HG02610 (cell line): Measurements from ENCODE around the gene SF3B5.
"Not testable (repeated sequence)": the region's sequence is repeated elsewhere in the genome, so short reads cannot be mapped to it uniquely, and the experiment has no call there.

ENCODE experiments used
- ATAC-seq: cut with Tn5 transposase; IDR thresholded peaks from one replicate; pipeline ENCODE4 v1.9.1; 2021; ENCODE audit warnings: mild to moderate bottlenecking, moderate library complexity; ENCODE audit not compliant: unreplicated experiment

Gene SF3B5

DNA sequence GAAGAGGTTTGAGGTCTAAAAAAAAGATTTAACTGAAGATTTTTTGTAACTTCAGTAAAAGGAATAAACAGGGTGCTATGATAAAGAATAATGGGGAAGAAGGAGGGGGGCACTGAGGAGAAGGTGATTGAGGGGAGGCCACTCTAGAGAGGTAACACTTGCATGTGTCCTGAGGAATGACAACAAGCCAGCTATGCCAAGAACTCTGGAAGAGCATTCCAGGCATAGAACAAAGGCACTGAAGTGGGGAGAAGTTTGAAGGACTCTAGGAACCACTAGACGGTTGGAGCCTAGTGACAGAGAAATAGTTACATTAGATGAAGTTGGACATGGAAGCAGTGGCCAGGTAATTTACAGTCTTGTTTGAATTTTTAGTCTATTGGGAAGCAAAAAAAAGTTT, 10.8 kb upstream of the SF3B5 start:
- ATAC-seq, result no peak

DNA sequence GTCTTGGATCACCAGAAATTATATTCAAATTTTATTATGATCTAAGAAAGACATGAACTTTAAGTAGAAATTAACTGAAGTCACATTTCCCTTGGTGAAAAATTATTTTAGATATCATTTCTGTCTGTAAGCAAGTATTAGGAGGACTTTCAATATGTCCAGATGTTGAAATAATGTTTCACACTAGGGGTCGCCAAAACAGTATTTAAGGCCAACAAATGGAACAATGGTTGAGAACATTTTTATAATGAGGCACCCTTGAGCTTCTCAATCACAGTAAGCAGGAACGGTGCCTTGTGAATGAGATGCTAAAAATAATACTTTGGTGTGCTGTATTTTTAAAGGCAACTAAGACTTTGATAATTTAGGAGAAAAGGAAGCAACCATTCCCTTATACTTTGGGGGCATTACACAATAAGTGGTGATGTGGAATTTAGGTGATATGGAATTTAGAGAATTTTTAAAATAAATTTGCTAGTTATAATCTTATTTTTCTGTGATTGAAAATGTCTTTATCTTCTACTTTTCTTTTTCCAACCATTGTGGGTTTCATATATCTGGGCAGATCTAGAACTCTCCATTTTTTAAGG, 9.6 kb upstream of the SF3B5 start:
- ATAC-seq, result peak; percentile 59

DNA sequence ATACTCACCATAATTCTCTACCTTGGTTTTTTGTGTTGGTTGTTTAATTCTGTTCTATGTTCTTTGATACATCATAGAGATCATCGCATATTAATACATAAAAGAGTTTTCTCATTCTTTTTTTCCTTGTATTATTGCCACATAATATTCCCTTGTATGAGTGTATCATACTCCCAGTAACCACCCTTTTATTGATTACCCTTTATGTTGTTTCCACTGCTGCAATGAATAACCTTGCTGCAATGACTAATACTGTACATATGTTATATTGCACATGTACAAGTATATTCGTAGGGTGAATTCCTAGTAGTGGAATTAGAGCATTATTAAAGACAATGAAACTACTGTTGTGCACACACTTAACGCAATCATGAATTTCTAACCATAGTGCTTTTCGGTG, 9.1 kb upstream of the SF3B5 start:
- ATAC-seq, result no peak

DNA sequence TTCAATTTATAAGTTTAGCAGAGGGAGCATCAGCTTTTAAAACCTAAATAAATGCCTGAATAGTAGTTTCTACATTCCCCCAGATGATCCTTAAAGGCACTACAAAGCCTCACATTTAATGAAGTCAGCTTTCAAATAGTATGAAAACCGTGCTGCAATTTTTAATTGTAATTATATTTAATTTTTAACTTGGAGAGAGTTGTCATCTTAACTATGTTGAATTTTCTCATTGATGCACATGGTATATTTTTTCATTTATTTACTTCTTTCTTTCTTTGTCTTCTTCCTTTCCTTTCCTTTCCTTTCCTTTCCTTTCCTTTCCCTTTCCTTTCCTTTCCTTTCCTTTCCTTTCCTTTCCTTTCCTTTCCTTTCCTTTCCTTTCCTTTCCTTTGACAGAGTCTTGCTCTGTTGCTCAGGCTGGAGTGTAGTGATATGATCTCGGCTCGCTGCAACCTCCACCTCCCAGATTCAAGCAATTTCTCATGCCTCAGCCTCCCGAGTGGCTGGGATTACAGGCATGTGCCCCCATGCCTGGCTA, 7.7 kb upstream of the SF3B5 start:
- ATAC-seq, result no peak

DNA sequence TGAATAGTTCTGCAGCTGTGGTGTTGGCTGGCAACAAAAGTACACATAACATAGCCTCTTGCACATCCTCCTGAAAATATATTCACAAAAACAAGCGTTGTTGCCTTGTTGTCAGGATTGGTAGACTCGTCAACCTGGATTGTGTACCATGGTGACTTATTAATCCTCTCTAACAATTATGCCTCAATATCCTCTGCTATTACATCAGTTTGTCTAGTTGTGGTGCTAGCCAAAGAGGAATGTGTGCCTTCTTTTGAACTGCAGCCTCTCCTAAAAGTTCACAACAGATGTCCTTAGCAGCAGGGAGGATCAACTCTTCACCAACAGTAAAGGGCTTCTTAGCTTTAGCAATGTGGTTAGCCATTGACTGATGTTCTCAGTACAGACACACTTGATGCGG, 3.6 kb upstream of the SF3B5 start:
- no peak for ATAC-seq

DNA sequence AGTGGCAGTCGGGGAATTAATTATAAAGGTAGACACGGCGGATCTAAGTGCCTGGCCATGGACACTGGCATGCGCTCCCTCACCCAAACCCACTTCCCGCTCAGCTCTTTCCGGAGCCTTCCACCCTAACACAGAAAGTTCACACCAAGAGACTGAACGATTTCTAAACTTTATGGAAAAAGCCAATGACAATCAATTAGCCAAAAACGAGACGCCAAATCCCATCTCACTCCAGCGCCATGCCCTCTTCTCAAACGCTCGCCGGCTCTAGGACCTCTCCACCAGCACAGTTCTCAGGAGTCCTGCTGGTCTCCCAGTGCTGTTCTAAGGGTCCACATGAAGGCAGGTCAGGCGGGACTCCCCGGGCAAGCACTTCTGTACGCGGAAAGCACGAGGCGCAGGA, 641 bp downstream of the SF3B5 start:
- no peak for ATAC-seq

DNA sequence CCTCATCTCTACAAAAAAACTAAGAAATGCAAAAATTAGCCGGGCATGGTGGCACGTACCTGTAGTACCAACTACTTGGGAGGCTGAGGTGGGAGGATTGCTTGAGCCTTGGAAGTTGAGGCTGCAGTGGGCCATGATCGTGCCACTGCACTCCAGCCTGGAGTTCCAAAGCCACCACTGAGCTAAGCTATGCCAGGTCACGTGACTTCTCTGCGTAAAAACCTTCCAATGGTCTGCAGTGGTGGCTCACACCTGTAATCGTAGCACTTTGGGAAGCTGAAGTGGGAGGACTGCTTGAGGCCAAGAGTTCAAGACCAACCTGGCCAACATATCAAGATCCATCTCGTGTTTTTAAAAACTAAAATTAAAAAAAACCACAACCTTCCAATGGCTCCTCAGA, 1.7 kb downstream of the SF3B5 start:
- no peak for ATAC-seq

DNA sequence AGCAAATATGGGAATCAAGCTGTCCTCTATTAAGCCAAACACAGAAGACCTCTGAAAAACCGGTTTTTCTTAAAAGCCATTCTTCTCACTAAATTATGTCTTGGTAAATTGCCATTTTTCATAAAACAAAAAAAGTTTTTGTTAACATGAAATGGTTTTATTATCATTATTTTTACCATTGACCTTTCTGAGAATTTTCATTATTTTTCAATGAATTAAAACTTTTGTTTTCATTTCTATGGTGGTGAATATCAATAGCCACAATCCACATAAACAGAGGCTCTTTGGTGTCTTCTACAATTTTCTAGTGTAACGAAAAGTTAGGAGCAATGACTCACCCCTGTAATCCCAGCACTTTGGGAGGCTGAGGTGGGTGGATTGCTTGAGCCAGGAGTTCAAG, 2.1 kb downstream of the SF3B5 start:
- no peak for ATAC-seq

DNA sequence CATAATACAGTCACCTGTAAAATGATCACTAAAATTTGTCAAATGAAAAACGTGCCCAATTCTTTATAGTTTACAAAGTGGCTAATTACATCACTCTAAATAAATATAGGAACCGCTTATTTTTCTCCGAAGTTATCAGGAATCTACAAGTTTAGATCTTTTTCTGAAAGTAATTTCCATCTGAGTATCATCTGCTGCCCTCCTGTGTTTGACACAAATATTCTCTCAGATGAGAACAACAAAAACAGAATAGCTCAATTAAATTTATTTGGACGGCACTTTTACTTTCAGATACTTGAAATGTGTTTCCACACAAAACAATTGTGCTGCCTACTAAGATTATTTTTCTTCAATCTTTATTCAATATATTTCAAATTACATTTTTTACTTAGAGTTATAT, 5.0 kb downstream of the SF3B5 start:
- no peak for ATAC-seq

DNA sequence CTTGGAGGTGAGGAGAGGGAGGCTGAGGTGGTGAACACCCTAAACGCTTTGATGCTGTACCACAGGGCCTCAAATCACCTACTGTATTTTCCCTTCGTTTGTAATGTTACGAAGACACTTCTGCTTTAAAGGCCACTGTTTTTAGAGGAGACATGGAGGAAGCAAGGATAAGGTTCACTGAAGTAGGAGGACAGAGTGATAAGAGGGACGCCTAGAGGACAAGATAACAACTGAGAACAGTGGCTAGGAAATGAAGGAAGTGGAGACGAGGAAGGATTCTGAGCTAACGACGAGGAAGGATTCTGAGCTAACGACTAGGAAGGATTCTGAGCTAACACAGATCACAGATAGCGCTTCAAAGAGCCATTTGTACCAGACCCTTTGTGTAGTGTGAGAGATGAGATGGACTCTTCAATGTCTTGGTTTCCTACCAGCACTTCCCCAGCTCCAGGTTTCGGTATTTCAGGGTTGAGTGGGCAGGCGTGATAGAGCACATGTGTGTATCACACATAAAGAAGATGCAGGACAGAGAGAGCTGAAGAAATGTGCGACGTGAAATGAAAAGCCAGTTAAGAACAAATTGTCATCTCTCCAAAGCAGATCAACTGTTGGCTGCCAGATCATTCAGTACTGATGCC, 7.5 kb downstream of the SF3B5 start:
- peak; percentile 58 for ATAC-seq

DNA sequence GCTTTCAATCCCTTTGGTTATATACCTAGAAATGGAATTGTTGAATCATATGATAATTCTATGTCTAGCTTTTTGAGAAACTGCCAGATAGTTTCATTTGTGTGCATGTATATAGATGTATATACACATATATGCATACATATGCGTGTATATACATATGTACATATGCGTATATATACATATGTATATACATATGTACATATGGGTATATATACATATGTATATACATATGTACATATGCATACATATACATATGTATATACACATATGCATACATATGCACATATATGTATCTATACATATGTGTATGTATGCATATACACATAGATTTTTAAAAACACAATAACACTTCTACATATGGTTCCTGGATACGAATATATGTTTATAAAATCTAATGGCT, 8.4 kb downstream of the SF3B5 start:
- ATAC-seq, result no peak

DNA sequence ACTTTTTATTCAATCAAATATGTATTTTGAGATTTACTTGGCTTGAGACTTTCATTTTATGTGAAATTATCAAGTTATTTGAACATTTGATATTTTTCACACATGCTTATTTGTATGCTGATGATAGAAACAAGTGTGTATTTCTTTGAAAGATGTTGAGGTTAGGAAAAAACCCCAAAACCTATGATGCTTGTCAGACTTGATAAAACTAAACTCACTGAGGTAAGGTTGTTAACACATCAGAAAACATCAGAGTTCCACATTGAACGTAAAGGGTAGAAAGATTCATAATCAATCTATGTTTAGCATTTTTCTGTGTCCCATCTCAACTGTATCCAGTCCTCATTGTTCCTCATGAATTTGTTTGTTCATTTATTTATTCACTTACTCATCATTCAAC, 12.2 kb downstream of the SF3B5 start:
- ATAC-seq, result peak; percentile 66

DNA sequence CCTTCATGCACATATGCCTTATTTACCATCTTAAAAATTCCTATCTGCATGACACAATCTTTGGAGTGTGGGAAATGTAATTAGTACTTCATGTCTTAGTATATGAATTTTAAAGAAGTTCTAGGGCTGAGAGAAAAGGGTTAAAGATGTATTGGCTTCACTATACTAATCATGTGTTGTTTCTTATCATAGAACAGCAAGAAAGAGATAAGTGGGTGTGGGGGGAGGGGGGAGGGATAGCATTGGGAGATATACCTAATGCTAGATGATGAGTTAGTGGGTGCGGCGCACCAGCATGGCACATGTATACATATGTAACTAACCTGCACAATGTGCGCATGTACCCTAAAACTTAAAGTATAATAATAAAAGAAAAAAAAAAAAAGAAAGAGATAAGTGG, 13.0 kb downstream of the SF3B5 start:
- not testable (repeated sequence) for ATAC-seq

DNA sequence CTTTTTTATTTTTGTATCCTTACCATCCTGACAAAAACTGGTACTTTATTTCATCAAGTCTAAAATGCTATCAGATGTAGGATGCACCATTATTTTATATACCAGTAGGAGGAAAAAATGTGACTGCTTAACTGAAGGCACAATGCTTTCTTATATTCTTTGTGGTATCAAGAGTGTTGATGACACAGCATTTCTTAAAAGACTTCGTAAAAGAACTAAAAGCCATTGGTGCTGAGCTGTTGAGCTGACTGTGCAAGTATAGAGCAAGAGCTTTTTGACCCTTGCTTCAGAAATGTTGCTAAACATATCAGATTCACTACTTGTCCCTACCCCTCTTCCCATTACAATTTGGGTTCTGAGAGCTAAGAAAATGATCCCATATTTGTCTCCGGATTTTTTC, 17.5 kb downstream of the SF3B5 start:
- no peak for ATAC-seq

DNA sequence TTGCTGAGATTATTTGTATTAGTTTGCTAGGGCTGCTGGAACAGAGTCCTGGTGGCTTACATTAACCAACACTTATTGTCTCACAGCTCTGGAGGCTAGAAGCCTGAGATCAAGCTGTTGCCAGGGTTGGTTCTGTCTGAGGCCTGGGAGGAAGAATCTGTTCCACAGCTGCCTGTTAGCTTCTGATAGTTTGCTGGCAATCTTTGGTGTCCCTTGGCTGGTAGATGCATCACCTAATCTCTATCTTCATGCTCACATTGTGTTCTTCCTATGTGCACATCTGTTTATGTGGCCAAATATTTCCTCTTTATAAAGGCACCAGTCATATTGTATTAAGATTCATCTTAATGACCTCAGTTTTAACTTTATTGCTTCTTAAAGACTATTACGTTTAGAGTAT, 19.5 kb downstream of the SF3B5 start:
- ATAC-seq, result no peak

DNA sequence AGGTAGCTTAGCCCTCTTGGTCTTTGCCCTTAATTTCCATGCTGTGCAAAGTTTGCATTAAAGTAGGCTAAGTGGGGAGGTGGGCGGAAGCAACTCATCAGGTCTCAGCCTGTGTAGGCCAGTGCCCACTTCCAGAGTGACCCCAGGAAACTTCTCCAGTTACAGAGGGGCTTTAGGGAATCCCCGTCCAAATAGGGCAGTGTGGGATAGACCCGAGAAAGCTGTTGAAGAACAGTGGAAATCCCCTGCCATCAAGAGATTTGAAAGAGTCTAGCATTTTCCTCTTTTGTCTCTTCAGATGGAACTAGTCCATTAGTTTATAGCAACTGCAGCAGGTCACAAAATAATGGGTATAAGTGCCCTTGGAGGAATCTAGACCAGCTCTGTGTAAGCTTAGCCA, 20.2 kb downstream of the SF3B5 start:
- ATAC-seq, result peak; percentile 72

DNA sequence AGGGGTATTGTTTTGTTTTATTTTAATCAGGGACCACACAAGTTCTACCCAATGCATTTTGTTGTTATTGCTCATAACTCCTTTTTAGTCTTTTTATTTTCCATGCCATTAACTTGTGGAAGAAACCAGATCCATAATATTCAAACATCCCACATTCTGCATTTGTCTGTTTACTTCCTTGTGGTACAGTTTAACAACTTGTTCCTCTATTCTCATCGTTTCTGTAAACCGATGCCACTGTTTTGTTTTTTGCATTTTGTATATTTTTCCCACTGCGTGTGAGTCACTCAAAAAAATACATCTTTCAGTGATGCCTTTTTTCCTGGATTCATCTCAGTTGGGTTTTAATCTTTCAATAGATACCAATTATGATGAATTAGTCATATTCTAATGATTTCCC, 22.3 kb downstream of the SF3B5 start:
- no peak for ATAC-seq

DNA sequence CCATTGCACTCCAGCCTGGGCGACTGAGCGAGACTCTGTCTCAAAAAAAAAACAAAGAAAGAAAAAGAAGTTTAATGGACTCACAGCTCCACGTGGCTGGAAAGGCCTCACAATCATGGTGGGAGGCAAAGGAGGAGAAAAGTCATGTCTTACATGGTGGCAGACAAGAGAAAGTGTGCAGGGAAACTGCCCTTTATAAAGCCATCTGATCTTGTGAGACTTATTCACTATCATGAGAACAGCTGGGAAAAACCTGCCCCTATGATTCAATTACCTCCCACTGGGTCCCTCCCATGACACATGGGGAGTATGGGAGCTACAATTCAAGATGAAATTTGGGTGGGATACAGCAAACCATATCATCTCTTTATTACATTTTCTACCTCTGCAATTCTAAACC, 25.9 kb downstream of the SF3B5 start:
- ATAC-seq, result no peak

DNA sequence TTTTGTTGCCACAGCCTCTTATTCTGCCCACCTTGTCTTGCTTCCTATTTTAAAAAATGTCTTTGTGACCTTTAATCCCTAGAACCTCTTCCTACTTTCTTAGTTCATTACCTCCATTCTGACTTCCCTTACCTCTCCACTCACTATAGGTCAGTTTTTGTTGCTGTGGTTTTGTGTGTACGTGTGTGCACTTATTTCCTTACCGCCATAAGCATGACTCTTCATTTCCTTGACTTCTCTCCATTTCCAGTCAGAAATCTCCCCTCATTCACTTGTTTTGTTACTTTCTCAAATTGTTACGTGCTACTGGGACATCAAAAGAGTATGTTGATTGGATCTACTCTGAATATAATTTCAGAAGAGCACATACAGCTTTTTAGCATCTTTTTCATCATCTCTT, 26.6 kb downstream of the SF3B5 start:
- no peak for ATAC-seq

DNA sequence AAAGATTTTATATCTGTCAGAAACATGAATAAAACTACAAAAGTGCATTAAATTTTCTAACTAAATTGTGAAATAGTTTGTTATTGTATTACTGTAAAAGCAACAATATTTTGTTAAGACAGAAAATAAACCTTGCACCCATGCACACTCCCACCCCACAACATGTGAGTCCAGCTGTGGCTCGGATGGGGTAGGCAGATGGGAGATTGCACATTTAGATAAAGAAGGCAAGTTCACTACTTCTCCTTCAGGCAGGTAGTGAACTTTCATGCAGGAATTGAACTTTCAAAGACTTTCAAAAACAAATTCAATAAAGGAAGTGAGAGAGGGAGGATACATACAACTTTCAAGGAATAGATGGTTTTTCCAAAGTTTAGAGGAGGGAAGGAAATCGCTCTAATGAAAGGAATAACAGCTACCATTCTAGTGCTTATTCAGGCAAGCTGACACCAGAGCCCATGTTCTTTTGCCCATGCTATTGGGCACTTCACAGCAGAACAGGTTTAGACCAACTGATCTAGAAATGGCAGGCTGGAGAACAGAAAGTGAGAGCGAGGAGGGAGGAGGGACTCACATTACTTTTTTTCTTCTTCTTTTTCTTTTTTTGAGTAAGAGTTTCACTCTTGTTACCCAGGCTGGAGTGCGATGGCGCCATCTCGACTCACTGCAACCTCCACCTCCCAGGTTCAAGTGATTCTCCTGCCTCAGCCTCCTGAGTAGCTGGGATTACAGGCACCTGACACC, 28.5 kb downstream of the SF3B5 start:
- peak; percentile 41 for ATAC-seq

DNA sequence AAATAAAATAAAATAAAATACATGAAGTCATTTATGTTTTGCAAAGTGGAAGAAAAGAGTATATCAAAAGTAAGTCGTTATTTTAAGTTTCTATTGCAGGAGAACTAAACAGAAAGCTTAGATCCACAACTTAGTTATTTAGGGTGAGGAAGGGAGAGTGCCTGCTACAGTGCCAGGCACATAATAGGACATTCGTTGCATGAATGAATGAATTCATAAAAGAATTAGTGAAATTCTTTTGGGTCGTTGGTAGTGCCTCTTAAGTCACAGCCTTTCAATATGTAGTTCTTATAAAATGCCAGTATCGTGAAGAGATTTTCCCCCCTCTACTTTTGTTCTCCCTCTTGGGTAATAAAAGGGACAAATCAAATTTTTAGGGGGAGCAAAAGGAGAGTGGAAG, 29.1 kb downstream of the SF3B5 start:
- no peak for ATAC-seq

DNA sequence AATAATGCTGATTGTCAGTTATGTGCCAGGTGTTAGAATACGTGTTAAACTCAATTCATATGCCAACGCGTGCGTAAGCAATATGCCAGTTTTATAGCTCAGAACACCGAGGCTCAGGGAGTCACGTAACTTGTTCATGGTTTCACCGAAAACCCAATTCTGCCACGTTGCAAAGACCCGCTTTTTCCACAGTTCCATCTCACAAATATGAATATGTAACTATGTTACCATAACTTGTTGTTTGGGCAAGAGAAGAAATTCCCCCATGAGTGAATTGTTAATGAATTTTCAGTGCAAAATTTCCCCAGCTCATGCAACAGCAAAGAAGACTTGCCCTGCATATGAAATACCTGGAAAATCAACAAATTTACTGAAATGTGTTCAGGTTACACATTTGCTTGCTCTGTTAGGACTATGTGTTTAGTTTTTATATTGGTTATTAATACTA, 30.1 kb downstream of the SF3B5 start:
- ATAC-seq, result no peak
